Ovary (tissue), 3 donors: ENCODE data around the gene OTUD7B.

ENCODE experiments used
- CTCF ChIP-seq, 3 donors: fragments of 450-650 bp in 2 of 3; fragments of 200-600 bp in 1 of 3; IDR thresholded peaks; one replicate each; pipeline versions ENCODE4 v1.5.1 to v1.8.0; 2016 to 2022; ENCODE audit warnings: antibody characterized with exemption in 3 of 3, mild to moderate bottlenecking in 1 of 3
- POLR2A ChIP-seq: fragments of 450-650 bp; IDR thresholded peaks from one replicate; pipeline ENCODE4 v1.6.1; 2017; ENCODE audit warnings: antibody characterized with exemption, mild to moderate bottlenecking, moderate library complexity
- donor health status: DM: no; HTN: no; CAD: no.

- TF ChIP-seq POLR2A, result no peak
- TF ChIP-seq CTCF (IDR thresholded peaks at IDR 0.05), result no peak
Measured at GRCh38 chr1:149896575-149896974, 114.0 kb downstream of the OTUD7B start.
